COR-L47 (cell line): ENCODE data around the gene NLGN3.

Experiments
- DNase-seq: peaks from one replicate; lab custom pipeline; 2025; lab: John Stamatoyannopoulos, UW

Gene NLGN3

DNA sequence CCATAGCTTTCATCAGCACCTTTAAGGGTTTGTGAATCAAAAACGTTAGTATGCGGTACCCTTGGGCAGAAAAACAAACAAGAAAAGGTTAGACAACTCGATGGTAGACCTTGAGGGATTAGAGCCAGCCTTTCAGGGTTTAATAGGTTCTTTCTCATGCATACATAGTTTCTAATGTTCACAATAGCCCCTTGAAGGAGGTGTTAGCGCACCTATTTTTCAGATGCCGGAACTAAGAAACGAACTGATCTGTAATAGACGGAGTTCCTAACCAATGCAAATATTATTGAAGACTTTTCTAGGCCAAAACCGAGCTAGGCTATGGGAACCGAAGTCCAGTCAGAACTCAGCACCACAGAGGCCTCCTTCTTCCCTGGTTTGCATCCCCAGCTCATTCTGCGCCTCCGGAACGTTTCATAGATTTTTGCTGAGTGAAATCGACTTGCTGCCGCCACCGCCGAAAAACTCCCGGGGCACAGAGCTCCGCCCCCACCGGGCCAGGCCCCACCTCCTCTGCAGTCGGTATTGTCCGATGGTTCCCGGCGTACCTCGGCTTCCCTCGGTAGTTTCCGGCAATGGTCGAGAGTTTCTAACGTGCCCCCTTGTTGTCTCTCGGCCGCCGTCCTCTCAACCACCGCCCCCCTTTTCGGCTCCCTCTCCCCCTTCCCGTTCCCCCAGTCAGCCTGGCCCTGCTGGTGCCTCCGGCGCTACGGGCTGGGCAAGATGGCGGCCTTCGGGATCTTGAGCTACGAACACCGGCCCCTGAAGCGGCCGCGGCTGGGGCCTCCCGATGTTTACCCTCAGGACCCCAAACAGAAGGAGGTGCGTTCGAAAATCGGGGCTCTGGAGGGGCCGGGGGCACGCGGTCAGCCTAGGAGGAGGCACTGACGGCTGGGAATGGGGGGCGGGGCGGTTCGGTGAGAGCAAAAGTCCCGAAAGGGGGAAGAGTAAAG lies 26.3 kb upstream of the NLGN3 start, which contains the start of gene MED12:
Gene MED12 (plus strand): TSS at position 565 of the 953 bp plus-strand sequence. CDS start 159 bp downstream, at position 724.
- peak; percentile 61 for DNase-seq

- no peak for DNase-seq
These were observed 25.6 kb upstream of the NLGN3 start for GRCh38 chrX:71118985-71119535.

GRCh38 chrX:71128166-71128833 lies 16.3 kb upstream of the NLGN3 start:
- no peak for DNase-seq

GRCh38 chrX:71128915-71129765 lies 15.5 kb upstream of the NLGN3 start:
- DNase-seq = no peak

GRCh38 chrX:71131510-71131909 lies 13.1 kb upstream of the NLGN3 start:
- DNase-seq = no peak

GRCh38 chrX:71140440-71140839 lies 4.2 kb upstream of the NLGN3 start:
- no peak for DNase-seq

DNA sequence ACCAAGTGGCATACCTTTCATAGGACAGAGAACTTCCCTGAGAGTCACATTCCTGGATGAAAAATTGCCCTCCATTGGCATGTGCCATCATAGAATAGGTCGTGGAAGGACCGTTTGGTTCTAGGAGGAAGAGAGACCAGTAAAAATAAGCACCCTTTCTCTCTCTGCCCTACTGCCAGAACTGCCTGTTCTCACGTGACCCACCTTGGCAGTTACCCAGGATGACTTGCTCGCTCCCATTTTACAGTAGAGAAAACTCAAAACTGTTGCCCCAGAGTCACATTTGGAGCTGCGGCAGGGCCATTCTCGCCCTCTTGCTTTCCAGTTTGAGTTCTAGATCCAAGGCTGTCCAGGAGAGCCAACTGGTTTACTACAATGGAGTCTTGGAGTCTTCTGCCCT lies 1.1 kb upstream of the NLGN3 start:
- DNase-seq = no peak

DNA sequence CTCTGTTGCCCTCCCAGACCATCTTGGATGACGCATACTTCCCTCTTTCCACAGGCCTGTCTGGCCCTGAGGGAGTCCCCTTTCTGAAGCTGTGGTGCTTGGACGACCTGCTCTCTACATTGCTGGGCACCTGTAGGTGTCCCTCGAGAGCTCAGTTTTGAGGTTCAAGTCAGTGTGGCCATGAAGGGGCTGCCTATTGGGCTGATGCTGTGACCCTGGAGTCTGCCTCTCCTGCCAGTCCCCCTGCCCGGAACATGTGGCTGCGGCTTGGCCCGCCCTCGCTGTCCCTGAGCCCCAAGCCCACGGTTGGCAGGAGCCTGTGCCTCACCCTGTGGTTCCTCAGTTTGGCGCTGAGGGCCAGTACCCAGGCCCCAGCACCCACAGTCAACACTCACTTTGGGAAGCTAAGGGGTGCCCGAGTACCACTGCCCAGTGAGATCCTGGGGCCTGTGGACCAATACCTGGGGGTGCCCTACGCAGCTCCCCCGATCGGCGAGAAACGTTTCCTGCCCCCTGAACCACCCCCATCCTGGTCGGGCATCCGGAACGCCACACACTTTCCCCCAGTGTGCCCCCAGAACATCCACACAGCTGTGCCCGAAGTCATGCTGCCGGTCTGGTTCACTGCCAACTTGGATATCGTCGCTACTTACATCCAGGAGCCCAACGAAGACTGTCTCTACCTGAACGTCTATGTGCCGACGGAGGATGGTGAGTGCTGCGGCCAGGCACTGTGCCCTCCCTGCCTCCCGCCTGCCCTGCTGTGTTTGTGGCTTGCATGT lies 3.0 kb downstream of the NLGN3 start:
- no peak for DNase-seq

DNA sequence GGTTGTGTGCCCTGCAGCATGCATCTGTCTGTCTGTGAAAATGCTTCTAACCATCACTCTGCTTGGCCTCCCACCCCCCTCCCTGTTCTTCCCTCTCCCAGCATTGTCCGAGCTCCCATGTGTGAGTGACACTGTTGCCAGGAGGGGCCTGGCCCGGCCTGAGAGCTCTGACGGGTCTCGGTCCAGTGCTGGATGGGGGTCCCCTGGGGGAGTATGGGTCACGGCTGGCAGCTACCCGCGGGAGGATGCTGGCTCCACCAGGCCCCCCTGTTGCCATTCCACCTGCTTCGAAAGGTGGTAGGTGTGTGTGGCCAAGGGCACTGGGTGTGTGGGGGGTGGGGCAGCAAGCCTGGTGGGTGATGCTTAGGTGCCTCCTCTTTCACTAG lies 3.6 kb downstream of the NLGN3 start:
- no peak for DNase-seq

GRCh38 chrX:71151366-71151765 lies 6.7 kb downstream of the NLGN3 start:
- DNase-seq = no peak

DNA sequence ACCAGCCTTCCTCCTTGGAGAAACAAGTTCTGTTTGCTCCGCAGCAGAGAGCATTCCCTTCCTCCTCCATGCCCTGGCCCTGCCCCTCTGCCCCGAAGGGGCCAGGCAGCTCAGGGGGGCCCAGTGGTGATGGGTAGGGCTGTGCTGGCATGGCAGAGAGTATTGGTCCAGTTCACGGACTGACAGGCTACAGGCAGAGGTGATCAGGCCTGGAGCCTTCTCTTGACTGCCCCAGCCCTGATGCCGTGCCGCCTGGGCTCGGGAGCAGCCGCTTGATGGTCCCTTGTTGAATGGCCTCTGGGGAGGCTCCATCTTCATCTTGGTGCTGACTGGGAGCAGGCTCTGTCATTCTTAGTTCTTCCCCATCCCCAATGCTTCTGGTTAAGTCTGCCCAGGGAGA lies 9.6 kb downstream of the NLGN3 start:
- DNase-seq = no peak

DNA sequence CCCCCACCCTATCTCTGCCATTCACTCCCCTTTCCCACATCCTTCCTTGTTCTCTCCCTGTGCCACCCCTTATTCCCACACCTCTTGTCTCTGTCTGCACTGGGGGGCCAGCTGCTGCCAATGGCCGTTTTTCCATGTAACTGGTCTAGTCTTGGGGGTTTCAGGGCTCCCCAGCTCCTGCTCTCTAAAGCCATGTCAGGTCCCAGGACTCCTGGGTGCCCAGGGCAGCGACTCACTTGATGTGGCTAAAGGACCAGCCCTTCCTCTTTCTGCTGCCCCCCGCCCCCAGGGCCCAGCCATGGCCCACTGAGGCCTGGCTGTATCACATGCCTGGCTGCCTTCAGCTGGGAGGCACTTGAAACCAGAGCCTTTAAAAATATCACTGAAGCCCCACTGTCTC lies 10.0 kb downstream of the NLGN3 start:
- DNase-seq = no peak

DNA sequence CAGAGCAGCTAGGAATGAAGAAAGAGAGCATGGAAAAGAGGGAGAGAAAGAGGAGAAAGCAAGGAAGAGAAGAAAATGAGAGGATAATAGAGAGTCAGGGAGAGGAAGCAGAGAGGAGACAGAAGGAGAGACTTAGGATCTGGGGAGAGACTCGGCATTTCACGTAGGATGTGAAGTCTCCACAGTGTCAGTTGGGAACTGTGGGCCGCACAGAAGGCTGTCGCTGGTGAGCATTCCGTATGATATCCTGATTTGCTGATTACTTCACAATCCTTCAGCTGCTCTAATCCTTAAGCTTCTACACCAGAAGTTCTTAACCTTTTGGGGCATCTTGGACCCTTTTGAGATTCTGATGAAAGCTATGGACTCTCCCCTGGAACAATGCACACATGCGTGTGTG lies 14.0 kb downstream of the NLGN3 start:
- no peak for DNase-seq

DNA sequence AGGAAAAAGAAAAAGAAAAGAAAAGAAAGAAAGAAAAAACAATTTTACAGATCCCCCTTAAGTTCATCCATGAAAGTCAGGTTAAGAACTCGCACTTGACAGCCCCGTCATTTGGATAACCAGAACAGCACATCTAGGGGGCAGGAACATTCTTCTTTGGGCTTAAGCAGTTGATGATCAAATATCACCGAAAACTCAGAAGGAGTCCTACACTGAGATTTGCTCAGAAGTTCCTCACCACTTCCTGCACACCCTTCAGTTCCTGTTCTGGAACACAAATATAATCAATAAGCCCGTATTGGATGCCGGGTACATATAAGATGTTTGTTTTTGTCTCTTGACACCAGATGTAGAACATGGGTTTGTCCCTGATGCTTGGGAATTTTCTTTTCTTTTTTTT lies 14.7 kb downstream of the NLGN3 start:
- no peak for DNase-seq

- peak; percentile 6 for DNase-seq
These were observed 15.8 kb downstream of the NLGN3 start for GRCh38 chrX:71160475-71160874.

DNA sequence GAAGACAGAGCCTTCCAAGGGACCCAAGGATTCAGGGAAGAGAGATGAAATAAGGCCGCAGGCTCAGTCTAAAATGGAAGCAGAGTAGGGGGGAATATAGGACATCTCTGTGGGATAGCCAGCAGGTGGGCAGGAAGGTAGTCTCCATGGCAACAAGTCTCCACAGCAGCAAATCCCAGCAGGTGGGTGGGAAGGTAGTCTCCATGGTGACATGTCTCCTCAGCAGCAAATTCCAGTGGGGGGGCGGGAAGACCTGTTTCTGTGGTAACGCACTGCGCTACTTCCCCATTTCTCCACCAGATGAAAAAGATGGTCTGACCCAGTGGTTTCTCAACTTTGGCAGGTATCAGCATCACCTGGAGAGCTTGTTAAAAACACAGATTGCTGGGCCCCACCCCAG lies 18.3 kb downstream of the NLGN3 start:
- peak; percentile 52 for DNase-seq

DNA sequence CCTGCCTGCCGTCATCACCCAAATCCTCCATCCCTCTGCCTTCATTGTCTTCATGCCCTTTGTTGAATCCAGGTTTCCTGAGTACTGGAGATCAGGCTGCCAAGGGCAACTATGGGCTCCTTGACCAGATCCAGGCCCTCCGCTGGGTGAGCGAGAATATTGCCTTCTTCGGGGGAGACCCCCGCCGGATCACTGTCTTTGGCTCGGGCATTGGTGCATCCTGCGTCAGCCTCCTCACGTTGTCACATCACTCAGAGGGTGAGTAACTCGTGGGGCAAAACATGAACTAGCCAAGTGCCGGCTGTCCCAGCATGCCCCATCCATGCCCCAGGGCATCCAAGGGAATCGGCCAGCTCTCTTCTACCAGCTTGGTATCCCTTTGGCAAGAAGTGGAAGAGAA lies 19.4 kb downstream of the NLGN3 start:
- no peak for DNase-seq

- DNase-seq = no peak
These were observed 21.8 kb downstream of the NLGN3 start for GRCh38 chrX:71166461-71166860.

DNA sequence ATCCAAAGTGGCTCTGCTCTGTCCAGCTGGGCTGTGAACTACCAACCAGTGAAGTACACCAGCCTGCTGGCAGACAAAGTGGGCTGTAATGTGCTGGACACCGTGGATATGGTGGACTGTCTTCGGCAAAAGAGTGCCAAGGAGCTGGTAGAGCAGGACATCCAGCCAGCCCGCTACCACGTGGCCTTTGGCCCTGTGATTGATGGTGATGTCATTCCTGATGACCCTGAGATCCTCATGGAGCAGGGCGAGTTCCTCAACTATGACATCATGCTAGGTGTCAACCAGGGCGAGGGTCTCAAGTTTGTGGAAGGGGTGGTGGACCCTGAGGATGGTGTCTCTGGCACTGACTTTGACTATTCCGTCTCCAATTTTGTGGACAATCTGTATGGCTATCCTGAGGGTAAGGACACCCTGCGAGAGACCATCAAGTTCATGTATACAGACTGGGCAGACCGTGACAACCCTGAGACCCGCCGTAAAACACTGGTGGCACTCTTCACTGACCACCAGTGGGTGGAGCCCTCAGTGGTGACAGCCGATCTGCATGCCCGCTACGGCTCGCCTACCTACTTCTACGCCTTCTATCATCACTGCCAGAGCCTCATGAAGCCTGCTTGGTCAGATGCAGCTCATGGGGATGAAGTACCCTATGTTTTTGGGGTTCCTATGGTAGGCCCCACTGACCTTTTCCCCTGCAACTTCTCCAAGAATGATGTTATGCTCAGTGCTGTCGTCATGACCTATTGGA lies 22.6 kb downstream of the NLGN3 start:
- no peak for DNase-seq

GRCh38 chrX:71168134-71168533 lies 23.5 kb downstream of the NLGN3 start:
- no peak for DNase-seq

DNA sequence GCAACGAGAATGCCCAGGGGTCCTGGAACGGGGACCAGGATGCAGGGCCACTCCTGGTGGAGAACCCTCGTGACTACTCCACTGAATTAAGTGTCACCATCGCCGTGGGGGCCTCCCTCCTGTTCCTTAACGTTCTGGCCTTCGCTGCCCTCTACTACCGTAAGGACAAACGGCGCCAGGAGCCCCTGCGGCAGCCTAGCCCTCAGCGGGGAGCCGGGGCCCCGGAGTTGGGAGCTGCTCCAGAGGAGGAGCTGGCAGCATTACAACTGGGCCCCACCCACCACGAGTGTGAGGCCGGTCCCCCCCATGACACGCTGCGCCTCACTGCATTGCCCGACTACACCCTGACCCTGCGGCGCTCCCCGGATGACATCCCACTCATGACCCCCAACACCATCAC lies 24.9 kb downstream of the NLGN3 start:
- DNase-seq = no peak
